K562 (cell line): ENCODE measurements around the gene FOXD2. TPM values are rescaled to one million over a fixed set of nuclear protein-coding genes. Genes with fewer than 3 reads are reported as not detected.

Experiments
- BDP1 ChIP-seq: IDR thresholded peaks from 3 replicates; pipeline ENCODE4 v1.6.1; 2011; ENCODE audit not compliant: insufficient read length, insufficient read depth
- E2F5 ChIP-seq: sonication (generic); formaldehyde crosslinking; IDR thresholded peaks from 2 replicates; pipeline ENCODE4 v1.8.0; 2022; ENCODE audit warnings: mild to moderate bottlenecking, missing genetic modification reagents
- EGR1 ChIP-seq: fragments of 450-650 bp; conservative IDR thresholded peaks from 2 replicates; pipeline ENCODE4 v1.6.1; 2017; ENCODE audit warnings: mild to moderate bottlenecking
- ETV1 ChIP-seq: fragments of 450-650 bp; conservative IDR thresholded peaks from 2 replicates; pipeline ENCODE4 v1.6.1; 2016; ENCODE audit warnings: missing genetic modification characterization, control low read depth, low read depth, missing compliant biosample characterization
- ETV6 ChIP-seq, 3 experiments: fragments of 150-350 bp in 1 of 3; sonication (generic) in 1 of 3; formaldehyde crosslinking in 1 of 3; IDR thresholded peaks; 2 replicates each; pipeline versions ENCODE4 v1.6.1 to v1.8.0; 2014 to 2022; ENCODE audit warnings: borderline replicate concordance in 2 of 3, low read depth in 2 of 3, antibody characterized with exemption in 1 of 3, low read length in 1 of 3, mild to moderate bottlenecking in 1 of 3, missing genetic modification reagents in 1 of 3
- GTF2E2 ChIP-seq: fragments of 200-800 bp; sonication (Bioruptor generic); IDR thresholded peaks from 2 replicates; pipeline ENCODE4 v1.6.1; 2016; ENCODE audit warnings: missing genetic modification characterization, missing compliant biosample characterization
- HCFC1 ChIP-seq: IDR thresholded peaks from 2 replicates; pipeline ENCODE4 v1.6.1; 2012; ENCODE audit warnings: low read depth, low read length, improper control_type of control experiment
- HLTF ChIP-seq: fragments of 450-650 bp; IDR thresholded peaks from 2 replicates; pipeline ENCODE4 v1.6.1; 2016
- KHSRP ChIP-seq: fragments of 450-650 bp; IDR thresholded peaks from 2 replicates; pipeline ENCODE4 v1.6.1; 2017
- PHB2 ChIP-seq: fragments of 450-650 bp; IDR thresholded peaks from 2 replicates; pipeline ENCODE4 v1.6.1; 2017; ENCODE audit warnings: low read depth
- POLR2G ChIP-seq: fragments of 200-400 bp; formaldehyde crosslinking; IDR thresholded peaks from 2 replicates; pipeline ENCODE4 v1.6.1; 2017; ENCODE audit warnings: low read depth, mild to moderate bottlenecking, antibody characterized with exemption, low read length, moderate library complexity
- PYGO2 ChIP-seq: fragments of 450-650 bp; IDR thresholded peaks from 2 replicates; pipeline ENCODE4 v1.6.1; 2016; ENCODE audit warnings: mild to moderate bottlenecking, missing genetic modification characterization, moderate library complexity, missing compliant biosample characterization
- RBM34 ChIP-seq: fragments of 200-400 bp; formaldehyde crosslinking; IDR thresholded peaks from 2 replicates; pipeline ENCODE4 v1.6.1; 2018; ENCODE audit warnings: low read length, borderline replicate concordance; ENCODE audit not compliant: insufficient read depth
- STAT5B ChIP-seq: fragments of 250-450 bp; sonication (Bioruptor Pico); IDR thresholded peaks from 2 replicates; pipeline ENCODE4 v1.8.0; 2021; ENCODE audit warnings: mild to moderate bottlenecking, inconsistent platforms
- ZKSCAN3 ChIP-seq: fragments of 250-450 bp; sonication (Bioruptor Pico); IDR thresholded peaks from 2 replicates; pipeline ENCODE4 v1.4.0; 2020
- ZNF133 ChIP-seq: fragments of 250-450 bp; sonication (Bioruptor Pico); IDR thresholded peaks from 2 replicates; pipeline ENCODE4 v1.4.0; 2020; ENCODE audit warnings: mild to moderate bottlenecking
- ZNF143 ChIP-seq: sonication (generic); formaldehyde crosslinking; IDR thresholded peaks from 2 replicates; pipeline ENCODE4 v1.9.0; 2022; ENCODE audit warnings: mild to moderate bottlenecking, missing genetic modification reagents
- ZNF184 ChIP-seq: sonication (generic); formaldehyde crosslinking; IDR thresholded peaks from 2 replicates; pipeline ENCODE4 v1.5.0; 2020; ENCODE audit warnings: missing genetic modification reagents
- ZNF217 ChIP-seq: sonication (generic); formaldehyde crosslinking; IDR thresholded peaks from 2 replicates; pipeline ENCODE4 v1.8.0; 2022; ENCODE audit warnings: mild to moderate bottlenecking, missing genetic modification reagents
- ZNF253 ChIP-seq: fragments of 250-450 bp; sonication (Bioruptor Pico); conservative IDR thresholded peaks from 2 replicates; pipeline ENCODE4 v1.6.1; 2021; ENCODE audit warnings: mild to moderate bottlenecking
- ZNF561 ChIP-seq: fragments of 450-650 bp; formaldehyde crosslinking; conservative IDR thresholded peaks from 2 replicates; pipeline ENCODE4 v1.4.0; 2020; ENCODE audit warnings: mild to moderate bottlenecking, moderate library complexity
- polyA plus RNA-seq, 8 experiments: library from polyadenylated mRNA; depleted of rRNA in 4 of 8; stranded (reverse) in 5 of 8; unstranded in 3 of 8; fragments of >200 nt; fragmentation: Nextera tagmentation in 2 of 8; fragmentation: Illumina TruSeq in 1 of 8; extraction: Ambion mirVana in 2 of 8; extraction: Trizol in 1 of 8; gene quantifications; 2 replicates each; pipeline versions ENCODE4 v1.2.1 to v1.2.3, GENCODE V29; 2011 to 2014; ENCODE audit warnings: inconsistent platforms in 1 of 8, missing spikeins in 1 of 8
- total RNA-seq, 7 experiments: library from RNA; depleted of rRNA in 6 of 7; stranded (reverse); fragments of >200 nt in 6 of 7; fragmentation: Illumina TruSeq in 2 of 7; extraction: Trizol in 2 of 7; gene quantifications; 2 replicates each; pipeline versions ENCODE4 v1.2.1 to v1.2.3, GENCODE V29; 2011 to 2021; ENCODE audit warnings: low replicate concordance in 1 of 7
- TF ChIP-seq, protein P1 (sequence below): fragments of 250-450 bp; sonication (Bioruptor Pico); IDR thresholded peaks from 2 replicates; pipeline ENCODE4 v1.4.0; 2020; ENCODE audit warnings: mild to moderate bottlenecking, moderate library complexity
- TF ChIP-seq, protein P2 (sequence below): fragments of 250-450 bp; sonication (Bioruptor Pico); IDR thresholded peaks from 2 replicates; pipeline ENCODE4 v1.6.1; 2021; ENCODE audit warnings: mild to moderate bottlenecking
- TF ChIP-seq, protein P3 (sequence below): sonication (generic); formaldehyde crosslinking; IDR thresholded peaks from 2 replicates; pipeline ENCODE4 v1.8.0; 2022; ENCODE audit warnings: missing genetic modification reagents, mild to moderate bottlenecking, borderline replicate concordance

The FOXD2 gene
- total and polyA plus RNA-seq, 9 of the 15 experiments (the other 6 are each of a cell fraction or from before 2014, with no cell fraction given), result 0.06 to 1.2 (median 0.22) TPM

- TF ChIP-seq, protein P1, sequence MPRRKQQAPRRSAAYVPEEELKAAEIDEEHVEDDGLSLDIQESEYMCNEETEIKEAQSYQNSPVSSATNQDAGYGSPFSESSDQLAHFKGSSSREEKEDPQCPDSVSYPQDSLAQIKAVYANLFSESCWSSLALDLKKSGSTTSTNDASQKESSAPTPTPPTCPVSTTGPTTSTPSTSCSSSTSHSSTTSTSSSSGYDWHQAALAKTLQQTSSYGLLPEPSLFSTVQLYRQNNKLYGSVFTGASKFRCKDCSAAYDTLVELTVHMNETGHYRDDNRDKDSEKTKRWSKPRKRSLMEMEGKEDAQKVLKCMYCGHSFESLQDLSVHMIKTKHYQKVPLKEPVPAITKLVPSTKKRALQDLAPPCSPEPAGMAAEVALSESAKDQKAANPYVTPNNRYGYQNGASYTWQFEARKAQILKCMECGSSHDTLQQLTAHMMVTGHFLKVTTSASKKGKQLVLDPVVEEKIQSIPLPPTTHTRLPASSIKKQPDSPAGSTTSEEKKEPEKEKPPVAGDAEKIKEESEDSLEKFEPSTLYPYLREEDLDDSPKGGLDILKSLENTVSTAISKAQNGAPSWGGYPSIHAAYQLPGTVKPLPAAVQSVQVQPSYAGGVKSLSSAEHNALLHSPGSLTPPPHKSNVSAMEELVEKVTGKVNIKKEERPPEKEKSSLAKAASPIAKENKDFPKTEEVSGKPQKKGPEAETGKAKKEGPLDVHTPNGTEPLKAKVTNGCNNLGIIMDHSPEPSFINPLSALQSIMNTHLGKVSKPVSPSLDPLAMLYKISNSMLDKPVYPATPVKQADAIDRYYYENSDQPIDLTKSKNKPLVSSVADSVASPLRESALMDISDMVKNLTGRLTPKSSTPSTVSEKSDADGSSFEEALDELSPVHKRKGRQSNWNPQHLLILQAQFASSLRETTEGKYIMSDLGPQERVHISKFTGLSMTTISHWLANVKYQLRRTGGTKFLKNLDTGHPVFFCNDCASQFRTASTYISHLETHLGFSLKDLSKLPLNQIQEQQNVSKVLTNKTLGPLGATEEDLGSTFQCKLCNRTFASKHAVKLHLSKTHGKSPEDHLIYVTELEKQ (CRISPR knock-in tag), result no peak
- TF ChIP-seq ZNF133 (CRISPR knock-in tag), result no peak
- TF ChIP-seq ZNF217, result no peak
- TF ChIP-seq ETV6 (IDR thresholded peaks at IDR 0.05; ENCODE audit: borderline replicate concordance in 1 of 2, low read depth in 2 of 2, low read length in 1 of 2), result no peak
- TF ChIP-seq ETV6 (CRISPR knock-in tag; IDR thresholded peaks at IDR 0.05; ENCODE audit: borderline replicate concordance), result no peak
- TF ChIP-seq ETV1 (tag), result peak; percentile 41
- TF ChIP-seq E2F5 (CRISPR knock-in tag), result 0 out of 2 replicates have a peak, but pooled peaks have one; percentile 56
- peak; percentile 31 for TF ChIP-seq HCFC1
- no peak for TF ChIP-seq RBM34
- no peak for TF ChIP-seq ZNF253 (CRISPR knock-in tag)
- TF ChIP-seq POLR2G, result peak; percentile 92
- TF ChIP-seq KHSRP, result no peak
- TF ChIP-seq ZNF143 (CRISPR knock-in tag), result no peak
- peak; percentile 61 for TF ChIP-seq EGR1
- TF ChIP-seq, protein P2, sequence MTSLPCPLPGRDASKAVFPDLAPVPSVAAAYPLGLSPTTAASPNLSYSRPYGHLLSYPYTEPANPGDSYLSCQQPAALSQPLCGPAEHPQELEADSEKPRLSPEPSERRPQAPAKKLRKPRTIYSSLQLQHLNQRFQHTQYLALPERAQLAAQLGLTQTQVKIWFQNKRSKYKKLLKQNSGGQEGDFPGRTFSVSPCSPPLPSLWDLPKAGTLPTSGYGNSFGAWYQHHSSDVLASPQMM (CRISPR knock-in tag), result no peak
- TF ChIP-seq, protein P3, sequence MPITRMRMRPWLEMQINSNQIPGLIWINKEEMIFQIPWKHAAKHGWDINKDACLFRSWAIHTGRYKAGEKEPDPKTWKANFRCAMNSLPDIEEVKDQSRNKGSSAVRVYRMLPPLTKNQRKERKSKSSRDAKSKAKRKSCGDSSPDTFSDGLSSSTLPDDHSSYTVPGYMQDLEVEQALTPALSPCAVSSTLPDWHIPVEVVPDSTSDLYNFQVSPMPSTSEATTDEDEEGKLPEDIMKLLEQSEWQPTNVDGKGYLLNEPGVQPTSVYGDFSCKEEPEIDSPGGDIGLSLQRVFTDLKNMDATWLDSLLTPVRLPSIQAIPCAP, result no peak
- no peak for TF ChIP-seq ZKSCAN3 (CRISPR knock-in tag)
- no peak for TF ChIP-seq STAT5B (CRISPR knock-in tag)
- no peak for TF ChIP-seq GTF2E2 (tag)
- peak; percentile 73; the same call in 1 of the 2 replicates for TF ChIP-seq HLTF
- no peak for TF ChIP-seq ZNF561
- TF ChIP-seq BDP1, result no peak
- no peak for TF ChIP-seq PYGO2
- TF ChIP-seq PHB2, result no peak
- TF ChIP-seq ZNF184, result no peak
These were observed at the start of gene FOXD2 (continued) for GRCh38 chr1:47437447-47438164.
